CD8-positive, alpha-beta memory T cell (primary cell): ENCODE results near the gene C5orf58. TPM values are rescaled to one million over a fixed set of nuclear protein-coding genes. Genes with fewer than 3 reads are reported as not detected.

ENCODE experiments used
- CTCF ChIA-PET: fragments of 350-600 bp; sonication (Branson Sonifier 250); formaldehyde crosslinking; loops from one replicate; lab custom pipeline; 2021; ENCODE audit warnings: antibody characterized with exemption; lab: Charles Lee
- POLR2A ChIA-PET: fragments of 350-600 bp; sonication (Branson Sonifier 250); formaldehyde crosslinking; loops from one replicate; lab custom pipeline; 2021; ENCODE audit warnings: antibody characterized with exemption; lab: Charles Lee
- DNase-seq, 5 donors: peaks; one replicate each; pipeline versions ENCODE4 v3.0.0 to v3.0.0-alpha.2; 2020 to 2022; ENCODE audit warnings: mixed read lengths in 1 of 5
- H3K27ac ChIP-seq: one replicate; pipeline ENCODE4 v1.7.0; 2013; ENCODE audit warnings: low read depth, mild to moderate bottlenecking, low read length, moderate library complexity
- H3K27me3 ChIP-seq: 2 replicates; pipeline ENCODE4 v1.7.0; 2013; ENCODE audit warnings: low read length, mild to moderate bottlenecking; ENCODE audit not compliant: insufficient read depth, poor library complexity, severe bottlenecking
- H3K36me3 ChIP-seq: 2 replicates; pipeline ENCODE4 v1.7.0; 2013; ENCODE audit warnings: mild to moderate bottlenecking, low read length, moderate library complexity; ENCODE audit not compliant: insufficient read depth
- H3K4me1 ChIP-seq: 2 replicates; pipeline ENCODE4 v1.7.0; 2013; ENCODE audit warnings: mild to moderate bottlenecking, low read length, moderate library complexity; ENCODE audit not compliant: insufficient read depth
- H3K4me3 ChIP-seq: 2 replicates; pipeline ENCODE4 v1.7.0; 2013; ENCODE audit warnings: mild to moderate bottlenecking, low read length
- H3K9me3 ChIP-seq: 2 replicates; pipeline ENCODE4 v1.7.0; 2013; ENCODE audit warnings: mild to moderate bottlenecking, low read length
- H3K27ac Mint-ChIP-seq, 8 donors: one replicate each; pipeline ENCODE4 v1.8.0; 2020 to 2021; ENCODE audit warnings: mixed read lengths in 8 of 8, mild to moderate bottlenecking in 6 of 8, inconsistent platforms in 3 of 8, moderate library complexity in 3 of 8
- H3K27me3 Mint-ChIP-seq, 2 donors: one replicate each; pipeline ENCODE4 v1.8.0; 2020 to 2021; ENCODE audit warnings: mixed read lengths in 2 of 2, mild to moderate bottlenecking in 1 of 2, moderate library complexity in 1 of 2
- H3K36me3 Mint-ChIP-seq, 3 donors: one replicate each; pipeline ENCODE4 v1.8.0; 2020 to 2021; ENCODE audit warnings: mixed read lengths in 3 of 3, inconsistent platforms in 1 of 3, mild to moderate bottlenecking in 1 of 3
- H3K4me1 Mint-ChIP-seq, 3 donors: one replicate each; pipeline ENCODE4 v1.8.0; 2020 to 2021; ENCODE audit warnings: mixed read lengths in 3 of 3, inconsistent platforms in 1 of 3, mild to moderate bottlenecking in 1 of 3
- H3K4me3 Mint-ChIP-seq, 7 donors: one replicate each; pipeline ENCODE4 v1.8.0; 2020 to 2021; ENCODE audit warnings: mixed read lengths in 7 of 7, mild to moderate bottlenecking in 6 of 7, moderate library complexity in 4 of 7, inconsistent platforms in 2 of 7
- H3K9me3 Mint-ChIP-seq, 5 donors: one replicate each; pipeline ENCODE4 v1.8.0; 2020 to 2022; ENCODE audit warnings: mixed read lengths in 5 of 5, mild to moderate bottlenecking in 3 of 5, moderate library complexity in 2 of 5, inconsistent platforms in 1 of 5
- polyA plus RNA-seq: library from polyadenylated mRNA; unstranded; fragments of 300-500 nt; fragmentation: Illumina TruSeq; gene quantifications from one replicate; pipeline ENCODE4 v1.2.3, GENCODE V29; 2021
- total RNA-seq, 2 experiments: library from RNA; stranded (reverse); gene quantifications; one replicate each; pipeline ENCODE4 v1.2.3, GENCODE V29; 2021

C5orf58 gene
- total and polyA plus RNA-seq, 3 experiments from 2014 or later = 0.99 TPM; not detected in 2

- no peak for DNase-seq
- no peaks in the 10 kb centered on the region for H3K4me1 Mint-ChIP-seq
- Histone ChIP-seq H3K4me3 (no peak overlapping the region), H3K27me3 (no peaks in the 10 kb centered on the region), H3K9me3 (no peaks in the 10 kb centered on the region), H3K36me3 (no peaks in the 10 kb centered on the region), H3K27ac (no peak overlapping the region), H3K4me1 (no peaks in the 10 kb centered on the region)
- H3K27me3 Mint-ChIP-seq = peaks cover 4 to 43% of the 10 kb centered on the region in 2 donors
- H3K27ac Mint-ChIP-seq = no peak overlapping the region
- POLR2A ChIA-PET = interaction anchor here (0.7 kb wide), 1 partner anchor 155 kb away, joined by 3 read pairs; no protein-coding TSS in a partner anchor
- no peaks in the 10 kb centered on the region for H3K9me3 Mint-ChIP-seq
- no peak overlapping the region for H3K4me3 Mint-ChIP-seq
- CTCF ChIA-PET = no interaction called here
- H3K36me3 Mint-ChIP-seq = no peaks in the 10 kb centered on the region
Measured at GRCh38 chr5:170200876-170201275, 31.9 kb upstream of the C5orf58 start.

- H3K4me3 ChIP-seq = no peak overlapping the region
- ChIA-PET CTCF (no interaction called here), POLR2A (no interaction called here)
- no peaks in the 10 kb centered on the region for H3K27me3 ChIP-seq
- Mint-ChIP-seq H3K4me1 (no peaks in the 10 kb centered on the region), H3K9me3 (no peaks in the 10 kb centered on the region), H3K36me3 (no peaks in the 10 kb centered on the region), H3K27me3 (peaks cover 4 to 46% of the 10 kb centered on the region in 2 donors), H3K27ac (no peak overlapping the region), H3K4me3 (no peak overlapping the region)
- no peaks in the 10 kb centered on the region for H3K9me3 ChIP-seq
- H3K4me1 ChIP-seq = no peaks in the 10 kb centered on the region
- DNase-seq = no peak
- no peaks in the 10 kb centered on the region for H3K36me3 ChIP-seq
- H3K27ac ChIP-seq = no peak overlapping the region
Measured at GRCh38 chr5:170201311-170201710, 31.5 kb upstream of the C5orf58 start.

GRCh38 chr5:170202117-170202516 lies 30.7 kb upstream of the C5orf58 start:
- no peaks in the 10 kb centered on the region for H3K27me3 ChIP-seq
- H3K4me1 Mint-ChIP-seq = no peaks in the 10 kb centered on the region
- no peak overlapping the region for H3K27ac Mint-ChIP-seq
- no peaks in the 10 kb centered on the region for H3K9me3 Mint-ChIP-seq
- no peaks in the 10 kb centered on the region for H3K9me3 ChIP-seq
- no peak overlapping the region for H3K4me3 Mint-ChIP-seq
- no peak overlapping the region for H3K4me3 ChIP-seq
- no peak for DNase-seq
- ChIA-PET POLR2A (no interaction called here), CTCF (no interaction called here)
- H3K4me1 ChIP-seq = no peaks in the 10 kb centered on the region
- H3K27ac ChIP-seq = no peak overlapping the region
- peaks cover 4 to 52% of the 10 kb centered on the region in 2 donors for H3K27me3 Mint-ChIP-seq
- no peaks in the 10 kb centered on the region for H3K36me3 Mint-ChIP-seq
- H3K36me3 ChIP-seq = no peaks in the 10 kb centered on the region

DNA sequence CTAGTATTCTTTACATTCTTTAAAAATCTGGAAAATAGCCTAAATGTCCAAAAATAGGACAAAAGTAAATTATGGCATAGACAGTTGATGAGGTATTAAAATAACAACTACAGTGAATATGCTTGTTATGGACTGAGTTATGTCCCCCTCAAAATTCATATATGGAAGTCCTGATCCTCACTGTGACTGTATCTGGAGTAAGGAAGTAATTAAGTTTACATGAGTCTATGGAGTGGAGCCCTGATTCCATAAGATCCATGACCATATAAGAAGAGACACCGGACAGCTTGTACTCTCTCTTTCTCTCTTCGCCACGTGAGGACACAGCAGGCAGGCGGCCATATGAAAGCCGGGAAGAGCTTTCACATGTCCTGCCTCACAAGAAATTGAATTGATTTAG lies 28.6 kb upstream of the C5orf58 start:
- H3K4me3 ChIP-seq = no peak overlapping the region
- CTCF ChIA-PET = no interaction called here
- POLR2A ChIA-PET = no interaction called here
- Mint-ChIP-seq H3K36me3 (no peaks in the 10 kb centered on the region), H3K27ac (no peak overlapping the region), H3K4me1 (no peaks in the 10 kb centered on the region), H3K4me3 (no peak overlapping the region), H3K27me3 (peaks cover 4 to 58% of the 10 kb centered on the region in 2 donors), H3K9me3 (no peaks in the 10 kb centered on the region)
- H3K36me3 ChIP-seq = no peaks in the 10 kb centered on the region
- no peaks in the 10 kb centered on the region for H3K4me1 ChIP-seq
- no peaks in the 10 kb centered on the region for H3K27me3 ChIP-seq
- H3K9me3 ChIP-seq = no peaks in the 10 kb centered on the region
- DNase-seq = no peak
- no peak overlapping the region for H3K27ac ChIP-seq

DNA sequence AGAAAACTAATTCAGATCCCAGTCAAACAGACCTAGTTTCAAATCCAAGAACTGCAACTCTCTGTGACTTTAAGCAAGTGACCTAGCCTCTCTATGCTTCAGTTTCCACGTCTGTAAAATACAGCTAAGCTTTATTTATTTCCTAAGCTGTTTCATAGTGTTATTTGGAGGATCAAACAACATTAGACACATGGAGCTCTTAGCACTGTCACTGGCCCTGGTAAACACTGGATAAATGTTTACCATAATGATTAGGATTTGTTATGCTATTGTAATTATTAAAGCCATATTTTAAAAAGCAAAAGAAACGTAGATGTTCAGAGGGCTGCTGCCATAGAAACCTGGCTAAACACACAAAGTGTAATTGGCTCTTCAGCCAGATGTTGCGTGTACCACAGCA lies 26.6 kb upstream of the C5orf58 start:
- H3K27me3 ChIP-seq = no peaks in the 10 kb centered on the region
- H3K36me3 ChIP-seq = no peaks in the 10 kb centered on the region
- no peak overlapping the region for H3K4me3 Mint-ChIP-seq
- DNase-seq = no peak
- POLR2A ChIA-PET = no interaction called here
- H3K4me1 Mint-ChIP-seq = no peaks in the 10 kb centered on the region
- peaks cover 10 to 70% of the 10 kb centered on the region in 2 donors for H3K27me3 Mint-ChIP-seq
- H3K9me3 Mint-ChIP-seq = peaks cover 0 to 8% (median 0%) of the 10 kb centered on the region in 5 donors
- H3K27ac ChIP-seq = no peak overlapping the region
- no peak overlapping the region for H3K27ac Mint-ChIP-seq
- H3K9me3 ChIP-seq = no peaks in the 10 kb centered on the region
- no peak overlapping the region for H3K4me3 ChIP-seq
- CTCF ChIA-PET = interaction anchor here (1.0 kb wide), 1 partner anchor 10 kb away, joined by 3 read pairs; no protein-coding TSS in a partner anchor
- H3K36me3 Mint-ChIP-seq = no peaks in the 10 kb centered on the region
- H3K4me1 ChIP-seq = no peaks in the 10 kb centered on the region

- H3K27me3 ChIP-seq = no peaks in the 10 kb centered on the region
- no peak overlapping the region for H3K4me3 ChIP-seq
- no peak overlapping the region for H3K4me3 Mint-ChIP-seq
- no peak for DNase-seq
- ChIA-PET CTCF (interaction anchor here (1.1 kb wide), 1 partner anchor 234 kb away, joined by 3 read pairs; no protein-coding TSS in a partner anchor), POLR2A (no interaction called here)
- no peaks in the 10 kb centered on the region for H3K4me1 Mint-ChIP-seq
- H3K27ac ChIP-seq = no peak overlapping the region
- no peaks in the 10 kb centered on the region for H3K36me3 Mint-ChIP-seq
- H3K27me3 Mint-ChIP-seq = peaks cover 10 to 73% of the 10 kb centered on the region in 2 donors
- no peaks in the 10 kb centered on the region for H3K36me3 ChIP-seq
- no peaks in the 10 kb centered on the region for H3K9me3 ChIP-seq
- no peaks in the 10 kb centered on the region for H3K4me1 ChIP-seq
- peaks cover 0 to 8% (median 0%) of the 10 kb centered on the region in 5 donors for H3K9me3 Mint-ChIP-seq
- H3K27ac Mint-ChIP-seq = no peak overlapping the region
Measured at GRCh38 chr5:170206958-170207357, 25.8 kb upstream of the C5orf58 start.

DNA sequence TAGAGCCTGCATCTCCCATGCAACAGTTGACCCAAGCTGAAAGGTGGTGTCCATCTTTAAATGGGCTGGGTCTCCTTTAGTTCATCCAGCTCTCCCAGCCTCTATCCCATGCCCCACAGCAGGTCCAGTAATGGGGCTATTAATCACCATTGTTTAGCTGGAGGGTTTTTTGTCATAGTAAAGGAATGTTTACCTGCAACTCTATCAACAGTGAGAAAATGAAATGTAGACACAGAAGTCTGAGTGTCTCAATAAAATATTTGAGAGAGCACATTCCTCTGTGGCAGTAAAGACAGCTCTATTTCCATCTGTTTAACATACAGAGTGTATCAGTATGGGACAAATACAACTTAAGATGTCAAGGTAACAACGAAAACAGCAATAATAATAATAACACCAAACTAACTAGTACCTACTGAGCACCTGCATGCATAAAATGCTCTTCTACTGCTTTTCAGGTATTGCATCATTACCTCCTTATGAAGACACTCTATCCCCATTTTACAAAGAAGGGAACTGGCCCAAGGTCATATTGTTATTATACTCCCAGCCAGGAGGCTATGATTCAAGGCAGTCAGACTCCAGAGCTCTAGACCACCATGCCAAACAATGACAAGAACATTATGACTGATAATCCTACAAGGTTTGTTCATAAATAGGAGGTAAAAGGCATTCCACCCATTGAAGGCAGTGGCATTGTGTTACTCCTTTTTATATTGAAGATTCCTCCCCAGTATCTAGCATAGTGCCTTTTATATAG lies 21.0 kb upstream of the C5orf58 start:
- Mint-ChIP-seq H3K9me3 (peaks cover 0 to 8% (median 0%) of the 10 kb centered on the region in 5 donors), H3K27me3 (peaks cover 10 to 53% of the 10 kb centered on the region in 2 donors), H3K4me1 (no peaks in the 10 kb centered on the region), H3K27ac (no peak overlapping the region), H3K36me3 (no peaks in the 10 kb centered on the region), H3K4me3 (no peak overlapping the region)
- Histone ChIP-seq H3K9me3 (no peaks in the 10 kb centered on the region), H3K36me3 (no peaks in the 10 kb centered on the region), H3K27me3 (no peaks in the 10 kb centered on the region), H3K4me3 (no peak overlapping the region), H3K4me1 (no peaks in the 10 kb centered on the region), H3K27ac (no peak overlapping the region)
- ChIA-PET POLR2A (no interaction called here), CTCF (interaction anchor here (0.8 to 1.7 kb wide), 4 partner anchors 9 to 127 kb away, joined by 3 to 4 read pairs (median 4); no protein-coding TSS in a partner anchor)
- no peak for DNase-seq

- no peak overlapping the region for H3K27ac Mint-ChIP-seq
- H3K9me3 Mint-ChIP-seq = no peaks in the 10 kb centered on the region
- CTCF ChIA-PET = no interaction called here
Measured at GRCh38 chr5:170216257-170216864, 16.4 kb upstream of the C5orf58 start.

More at GRCh38 chr5:170216257-170216864, 16.4 kb upstream of the C5orf58 start:
- no peak overlapping the region for H3K4me3 ChIP-seq
- no peak overlapping the region for H3K4me3 Mint-ChIP-seq
- H3K27me3 Mint-ChIP-seq = peaks cover 7 to 22% of the 10 kb centered on the region in 2 donors
- peak in 1 of 5 donors; percentile 8 for DNase-seq
- peaks cover 0 to 2% (median 0%) of the 10 kb centered on the region in 3 donors for H3K36me3 Mint-ChIP-seq
- POLR2A ChIA-PET = no interaction called here
- H3K4me1 ChIP-seq = no peaks in the 10 kb centered on the region
- H3K27ac ChIP-seq = no peak overlapping the region
- H3K27me3 ChIP-seq = no peaks in the 10 kb centered on the region
- H3K4me1 Mint-ChIP-seq = no peaks in the 10 kb centered on the region
- no peaks in the 10 kb centered on the region for H3K9me3 ChIP-seq
- H3K36me3 ChIP-seq = no peaks in the 10 kb centered on the region
